Measurements from ENCODE around the gene LGR5.

GRCh38 chr12:71565535-71565934, 125.9 kb downstream of the LGR5 start:
- TF ChIP-seq REST (IDR thresholded peaks at IDR 0.05; ENCODE audit: low read depth) = no peak
- no peak for TF ChIP-seq FOXM1 (IDR thresholded peaks at IDR 0.05; ENCODE audit: borderline replicate concordance, low read depth)
- TF ChIP-seq USF1 (IDR thresholded peaks at IDR 0.05) = no peak
- no peak for TF ChIP-seq RAD21 (IDR thresholded peaks at IDR 0.05; ENCODE audit: low read depth)
- TF ChIP-seq TAF1 (IDR thresholded peaks at IDR 0.05; ENCODE audit: low read depth) = no peak
